ENCODE results near the gene PDE5A. TPM values are rescaled to one million over a fixed set of nuclear protein-coding genes. Genes with fewer than 3 reads are reported as not detected.

The PDE5A gene
- total RNA-seq: 1.2 and 2.1 TPM in 2 replicates

- TF ChIP-seq, protein P1, sequence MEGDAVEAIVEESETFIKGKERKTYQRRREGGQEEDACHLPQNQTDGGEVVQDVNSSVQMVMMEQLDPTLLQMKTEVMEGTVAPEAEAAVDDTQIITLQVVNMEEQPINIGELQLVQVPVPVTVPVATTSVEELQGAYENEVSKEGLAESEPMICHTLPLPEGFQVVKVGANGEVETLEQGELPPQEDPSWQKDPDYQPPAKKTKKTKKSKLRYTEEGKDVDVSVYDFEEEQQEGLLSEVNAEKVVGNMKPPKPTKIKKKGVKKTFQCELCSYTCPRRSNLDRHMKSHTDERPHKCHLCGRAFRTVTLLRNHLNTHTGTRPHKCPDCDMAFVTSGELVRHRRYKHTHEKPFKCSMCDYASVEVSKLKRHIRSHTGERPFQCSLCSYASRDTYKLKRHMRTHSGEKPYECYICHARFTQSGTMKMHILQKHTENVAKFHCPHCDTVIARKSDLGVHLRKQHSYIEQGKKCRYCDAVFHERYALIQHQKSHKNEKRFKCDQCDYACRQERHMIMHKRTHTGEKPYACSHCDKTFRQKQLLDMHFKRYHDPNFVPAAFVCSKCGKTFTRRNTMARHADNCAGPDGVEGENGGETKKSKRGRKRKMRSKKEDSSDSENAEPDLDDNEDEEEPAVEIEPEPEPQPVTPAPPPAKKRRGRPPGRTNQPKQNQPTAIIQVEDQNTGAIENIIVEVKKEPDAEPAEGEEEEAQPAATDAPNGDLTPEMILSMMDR (conservative IDR thresholded peaks at IDR 0.05; ENCODE audit: low read depth, low read length): peak; percentile 54
- DNase-seq (ENCODE audit: low read depth): no peak
- peak within 1 kb of the TSS; percentile 73 for H3K4me3 ChIP-seq (ENCODE audit: low read depth, low read length)
These were observed at the start of gene PDE5A for GRCh38 chr4:119628281-119629141. PDE5A (minus strand) TSS chr4:119628804; CDS start chr4:119628671, 133 bp downstream.

- TF ChIP-seq, protein P1 (conservative IDR thresholded peaks at IDR 0.05; ENCODE audit: low read depth, low read length): no peak
- no peak for DNase-seq (ENCODE audit: low read depth)
- no peak overlapping the region for H3K4me3 ChIP-seq (ENCODE audit: low read depth, low read length)
These were observed 47.5 kb upstream of the PDE5A start for GRCh38 chr4:119676101-119676500.

DNA sequence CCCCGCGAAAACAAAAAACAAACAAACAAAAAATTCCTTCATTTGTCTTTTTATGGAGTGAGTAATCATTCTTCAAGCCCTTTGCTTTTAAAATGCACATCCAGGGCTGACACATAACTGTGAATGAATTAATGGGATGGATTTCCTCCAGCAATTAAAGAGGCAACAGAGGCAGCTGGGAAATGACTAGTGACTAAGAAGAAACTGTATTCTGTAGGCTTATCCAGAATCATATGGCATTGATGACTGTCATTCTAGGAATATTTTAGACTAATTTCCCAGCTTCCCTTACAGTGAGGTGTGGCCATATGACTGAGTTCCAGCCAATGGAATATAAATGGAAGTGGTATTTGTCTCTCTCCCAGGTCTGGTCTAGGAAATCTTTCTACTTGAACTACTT lies 46.8 kb upstream of the PDE5A start:
- TF ChIP-seq, protein P1 (conservative IDR thresholded peaks at IDR 0.05; ENCODE audit: low read depth, low read length): no peak
- no peak overlapping the region for H3K4me3 ChIP-seq (ENCODE audit: low read depth, low read length)
- no peak for DNase-seq (ENCODE audit: low read depth)

DNA sequence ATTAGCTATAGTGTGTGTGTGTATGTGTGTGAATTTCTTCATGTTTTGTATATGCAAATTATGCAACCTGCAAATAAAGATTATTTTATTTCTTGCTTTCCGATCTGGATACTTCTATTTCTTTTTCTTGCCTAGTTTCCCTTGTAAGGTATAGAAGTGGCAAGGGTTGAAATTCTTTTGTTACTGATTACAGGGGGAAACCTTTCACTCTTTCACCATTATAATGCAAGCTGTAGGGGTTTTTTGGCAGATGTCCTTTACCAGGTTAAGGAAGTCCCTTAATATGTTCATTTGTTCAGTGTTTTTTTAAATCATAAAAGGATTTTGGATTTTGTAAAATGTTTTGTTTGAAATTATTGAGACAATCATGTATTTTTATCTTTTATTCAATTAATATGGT lies 44.3 kb upstream of the PDE5A start:
- TF ChIP-seq, protein P1 (conservative IDR thresholded peaks at IDR 0.05; ENCODE audit: low read depth, low read length): no peak
- no peak overlapping the region for H3K4me3 ChIP-seq (ENCODE audit: low read depth, low read length)
- no peak for DNase-seq (ENCODE audit: low read depth)

DNA sequence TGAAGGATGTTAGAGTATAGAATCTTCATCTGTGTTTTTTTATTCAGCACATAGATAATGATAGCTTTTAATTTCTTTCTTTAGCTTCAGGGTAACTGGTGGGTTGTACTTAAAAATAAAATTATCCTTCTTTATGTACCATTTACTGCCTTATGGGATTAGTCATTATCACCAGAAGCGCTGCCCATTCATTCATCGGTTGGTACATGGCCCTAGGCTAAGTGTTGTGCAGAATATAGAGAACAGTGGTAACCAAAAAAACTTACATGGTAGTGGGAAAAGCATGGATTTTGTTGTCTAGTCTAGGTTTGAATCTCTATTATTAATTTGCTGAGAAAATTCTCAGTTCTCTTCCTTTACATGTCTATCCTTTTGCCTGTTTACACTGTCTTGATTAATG lies 43.5 kb upstream of the PDE5A start:
- no peak for DNase-seq (ENCODE audit: low read depth)
- no peak overlapping the region for H3K4me3 ChIP-seq (ENCODE audit: low read depth, low read length)
- TF ChIP-seq, protein P1 (conservative IDR thresholded peaks at IDR 0.05; ENCODE audit: low read depth, low read length): no peak

DNA sequence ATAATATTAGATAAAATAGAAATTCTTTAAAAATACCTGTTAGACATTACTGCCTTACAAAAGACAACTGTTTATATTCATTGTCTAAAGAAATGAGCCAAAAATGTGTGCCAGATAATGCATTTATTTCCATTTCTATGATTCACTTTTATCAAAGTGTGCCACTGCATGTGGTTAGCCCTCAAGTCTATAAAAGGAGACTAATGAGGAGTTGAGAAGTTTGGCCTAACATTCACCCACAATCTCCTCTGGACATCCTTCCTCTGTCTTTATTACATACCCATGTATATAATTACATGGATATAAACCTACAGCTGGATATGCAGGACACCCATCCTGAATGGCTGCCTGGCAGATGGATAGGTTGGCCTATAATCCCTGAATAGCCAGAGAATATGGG lies 42.6 kb upstream of the PDE5A start:
- TF ChIP-seq, protein P1 (conservative IDR thresholded peaks at IDR 0.05; ENCODE audit: low read depth, low read length): no peak
- H3K4me3 ChIP-seq (ENCODE audit: low read depth, low read length): no peak overlapping the region
- DNase-seq (ENCODE audit: low read depth): no peak

DNA sequence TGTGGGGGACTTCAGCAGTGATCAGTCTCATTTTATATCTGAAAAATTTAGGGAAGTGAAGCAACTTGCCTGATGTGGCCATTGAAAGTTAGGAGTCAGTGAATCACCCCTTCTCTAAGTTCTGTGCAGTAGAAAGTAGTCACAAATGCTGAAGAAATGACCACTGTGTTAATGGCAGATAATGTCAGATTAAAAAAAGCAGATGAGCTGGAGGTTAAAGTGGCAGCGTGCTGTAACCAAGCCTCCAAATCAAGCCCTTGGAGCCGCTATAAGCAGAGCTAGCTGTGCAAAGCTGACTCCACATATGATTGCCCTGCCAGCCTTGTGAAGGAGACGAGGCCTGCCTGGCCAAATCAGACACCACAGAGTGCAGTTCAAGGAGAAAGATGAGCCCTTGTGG lies 39.2 kb upstream of the PDE5A start:
- TF ChIP-seq, protein P1 (conservative IDR thresholded peaks at IDR 0.05; ENCODE audit: low read depth, low read length): no peak
- no peak overlapping the region for H3K4me3 ChIP-seq (ENCODE audit: low read depth, low read length)
- DNase-seq (ENCODE audit: low read depth): no peak
